ENCODE data around the gene MYOF. TPM values are rescaled to one million over a fixed set of nuclear protein-coding genes. Genes with fewer than 3 reads are reported as not detected.
A peak's percentile ranks its signal among the peaks of the same experiment; 100 is the strongest.

Gene MYOF
- total RNA-seq, 2 experiments from 2014 or later, result 5.5 to 6.6 TPM

GRCh38 chr10:93384006-93384405 is 98.1 kb downstream of the MYOF start:
- DNase-seq, result no peak
- Mint-ChIP-seq H3K36me3 (peaks cover 2% of the 10 kb centered on the region), H3K4me3 (no peak overlapping the region), H3K27me3 (no peaks in the 10 kb centered on the region), H3K27ac (no peak overlapping the region), H3K9me3 (ENCODE audit: low read depth) (no peaks in the 10 kb centered on the region), H3K4me1 (peaks cover 48% of the 10 kb centered on the region)
- CTCF ChIA-PET, result interaction anchor here (1.2 to 1.8 kb wide), 5 partner anchors 18 to 112 kb away, joined by 3 to 16 read pairs (median 3); partner anchors contain the start of gene MYOF
- no peak for ATAC-seq

GRCh38 chr10:93383562-93383981 is 98.6 kb downstream of the MYOF start:
- peaks cover 52% of the 10 kb centered on the region for H3K4me1 Mint-ChIP-seq
- DNase-seq, result no peak
- peaks cover 3% of the 10 kb centered on the region for H3K36me3 Mint-ChIP-seq
- no peak for ATAC-seq
- no peak overlapping the region for H3K27ac Mint-ChIP-seq
- no peaks in the 10 kb centered on the region for H3K9me3 Mint-ChIP-seq (ENCODE audit: low read depth)
- CTCF ChIA-PET, result interaction anchor here (1.2 to 1.8 kb wide), 5 partner anchors 30 to 128 kb away, joined by 3 to 16 read pairs (median 4); partner anchors contain the start of gene MYOF
- H3K4me3 Mint-ChIP-seq, result no peak overlapping the region
- H3K27me3 Mint-ChIP-seq, result no peaks in the 10 kb centered on the region

GRCh38 chr10:93379731-93380575 is 102.2 kb downstream of the MYOF start:
- Mint-ChIP-seq H3K4me3 (peak overlapping the region; percentile 42), H3K9me3 (ENCODE audit: low read depth) (no peaks in the 10 kb centered on the region), H3K27ac (peak overlapping the region; percentile 94), H3K27me3 (no peaks in the 10 kb centered on the region), H3K36me3 (peaks cover 3% of the 10 kb centered on the region), H3K4me1 (peaks cover 38% of the 10 kb centered on the region)
- ATAC-seq (peak; percentile 97), DNase-seq (peak; percentile 87)
- CTCF ChIA-PET, result interaction anchor here (0.8 to 12.7 kb wide), 11 partner anchors 9 to 307 kb away, joined by 3 to 365 read pairs (median 5); partner anchors contain the start of genes CEP55 and MYOF

DNA sequence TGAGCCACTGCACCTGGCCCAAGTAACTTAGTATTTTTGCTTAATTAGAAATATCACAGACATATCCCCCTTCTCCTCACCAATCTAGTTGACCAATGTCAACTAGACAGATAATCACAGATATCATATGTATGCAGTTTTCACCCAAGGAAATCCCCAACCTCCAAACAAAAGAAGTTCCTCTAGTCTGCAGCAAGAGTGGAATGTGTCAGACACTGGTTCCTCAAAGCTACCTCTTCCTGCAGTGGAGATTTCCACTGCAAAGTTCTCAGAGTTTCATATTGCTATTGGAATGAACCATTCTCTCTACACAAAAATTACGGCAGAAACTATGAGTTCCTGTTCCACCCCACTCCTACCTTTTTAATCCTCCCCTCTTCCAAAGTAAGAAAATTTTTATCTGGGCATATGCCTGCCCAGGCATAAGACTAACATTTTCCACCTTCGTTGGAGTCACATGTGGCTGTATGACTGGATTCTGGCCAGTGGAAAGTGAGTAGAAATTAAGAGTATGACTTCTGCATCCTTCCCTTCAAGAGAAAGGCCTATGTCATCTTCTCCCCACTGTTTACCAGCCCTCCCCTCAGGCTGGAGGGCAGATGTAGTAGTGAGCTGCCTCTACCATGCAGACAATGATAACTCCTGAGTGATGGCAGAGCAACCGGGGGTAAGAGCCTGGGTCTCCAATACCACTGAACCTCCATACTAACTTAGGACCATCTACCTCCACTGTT is 103.0 kb downstream of the MYOF start:
- H3K4me3 Mint-ChIP-seq, result peak overlapping the region; percentile 42
- H3K9me3 Mint-ChIP-seq (ENCODE audit: low read depth), result no peaks in the 10 kb centered on the region
- H3K36me3 Mint-ChIP-seq, result peaks cover 7% of the 10 kb centered on the region
- peak; percentile 63 for ATAC-seq
- peak overlapping the region; percentile 94 for H3K27ac Mint-ChIP-seq
- H3K27me3 Mint-ChIP-seq, result no peaks in the 10 kb centered on the region
- peaks cover 38% of the 10 kb centered on the region for H3K4me1 Mint-ChIP-seq
- peak; percentile 49 for DNase-seq
- CTCF ChIA-PET, result interaction anchor here (0.8 to 12.7 kb wide), 7 partner anchors 8 to 308 kb away, joined by 3 to 365 read pairs (median 5); partner anchors contain the start of genes CEP55 and MYOF

DNA sequence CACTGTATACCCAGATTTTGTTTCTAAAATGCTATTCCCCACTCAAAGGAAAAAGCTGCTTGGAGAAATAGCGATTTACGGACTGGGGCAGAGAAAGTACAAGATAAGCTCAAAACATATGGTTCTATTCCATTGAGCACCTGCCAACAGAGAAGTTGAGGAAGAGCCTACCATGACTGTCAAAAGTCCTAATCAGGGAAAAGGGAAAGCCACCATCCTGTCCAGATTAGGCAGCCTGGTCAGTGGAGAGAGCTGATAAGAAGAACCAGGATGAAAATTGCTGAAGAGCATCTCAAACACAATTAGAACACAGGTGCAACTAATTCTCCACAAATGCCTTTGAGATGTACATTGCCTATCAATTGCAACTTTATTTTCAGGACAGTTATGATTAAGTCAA is 104.1 kb downstream of the MYOF start:
- H3K4me1 Mint-ChIP-seq, result peaks cover 34% of the 10 kb centered on the region
- DNase-seq (no peak), ATAC-seq (no peak)
- CTCF ChIA-PET, result interaction anchor here (1.1 to 12.7 kb wide), 9 partner anchors 9 to 133 kb away, joined by 4 to 365 read pairs (median 25); partner anchors contain the start of genes CEP55 and MYOF
- H3K27me3 Mint-ChIP-seq, result no peaks in the 10 kb centered on the region
- H3K27ac Mint-ChIP-seq, result no peak overlapping the region
- no peaks in the 10 kb centered on the region for H3K9me3 Mint-ChIP-seq (ENCODE audit: low read depth)
- no peak overlapping the region for H3K4me3 Mint-ChIP-seq
- H3K36me3 Mint-ChIP-seq, result peaks cover 8% of the 10 kb centered on the region

- CTCF ChIA-PET, result interaction anchor here (0.7 to 12.7 kb wide), 36 partner anchors 7 to 304 kb away, joined by 3 to 365 read pairs (median 4); partner anchors contain the start of genes CEP55 and MYOF
- no peaks in the 10 kb centered on the region for H3K9me3 Mint-ChIP-seq (ENCODE audit: low read depth)
- peak; percentile 57 for DNase-seq
- H3K4me3 Mint-ChIP-seq, result no peak overlapping the region
- H3K4me1 Mint-ChIP-seq, result peaks cover 34% of the 10 kb centered on the region
- ATAC-seq, result peak; percentile 39
- H3K27ac Mint-ChIP-seq, result no peak overlapping the region
- H3K36me3 Mint-ChIP-seq, result peaks cover 7% of the 10 kb centered on the region
- H3K27me3 Mint-ChIP-seq, result no peaks in the 10 kb centered on the region
Observed at GRCh38 chr10:93376372-93377293, 105.5 kb downstream of the MYOF start.

DNA sequence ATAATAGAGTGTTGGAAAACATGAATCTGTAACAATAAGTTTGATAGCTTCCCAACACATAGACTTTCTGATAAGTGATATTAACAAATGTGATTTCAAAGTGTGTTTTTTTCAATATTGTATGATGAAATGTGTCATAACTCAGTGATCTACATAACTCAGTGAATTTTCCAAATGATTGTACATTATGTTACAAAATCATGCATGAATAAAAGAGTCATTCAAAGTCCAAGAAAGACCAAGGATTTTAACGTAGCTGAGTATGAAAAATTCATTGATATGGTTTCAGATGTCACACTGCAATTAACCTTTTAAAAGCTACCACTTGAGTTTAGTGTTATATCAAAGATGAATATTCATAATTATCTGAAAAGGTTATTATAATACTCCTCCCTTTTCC is 111.2 kb downstream of the MYOF start:
- no peaks in the 10 kb centered on the region for H3K9me3 Mint-ChIP-seq (ENCODE audit: low read depth)
- H3K4me3 Mint-ChIP-seq, result no peak overlapping the region
- no peaks in the 10 kb centered on the region for H3K27me3 Mint-ChIP-seq
- H3K4me1 Mint-ChIP-seq, result no peaks in the 10 kb centered on the region
- peaks cover 5% of the 10 kb centered on the region for H3K36me3 Mint-ChIP-seq
- no peak for DNase-seq
- no peak overlapping the region for H3K27ac Mint-ChIP-seq
- ATAC-seq, result no peak
- CTCF ChIA-PET, result interaction anchor here (1.1 to 12.7 kb wide), 4 partner anchors 9 to 113 kb away, joined by 4 to 365 read pairs (median 5); partner anchors contain the start of gene MYOF

- CTCF ChIA-PET, result interaction anchor here (0.6 to 12.7 kb wide), 4 partner anchors 8 to 114 kb away, joined by 3 to 365 read pairs (median 6); partner anchors contain the start of gene MYOF
- H3K27me3 Mint-ChIP-seq, result no peaks in the 10 kb centered on the region
- DNase-seq (no peak), ATAC-seq (no peak)
- no peaks in the 10 kb centered on the region for H3K9me3 Mint-ChIP-seq (ENCODE audit: low read depth)
- peaks cover 7% of the 10 kb centered on the region for H3K36me3 Mint-ChIP-seq
- no peak overlapping the region for H3K27ac Mint-ChIP-seq
- H3K4me1 Mint-ChIP-seq, result peaks cover 2% of the 10 kb centered on the region
- H3K4me3 Mint-ChIP-seq, result no peak overlapping the region
Observed at GRCh38 chr10:93369588-93370164, 112.5 kb downstream of the MYOF start.

GRCh38 chr10:93368210-93368609 is 113.9 kb downstream of the MYOF start:
- Mint-ChIP-seq H3K27ac (no peak overlapping the region), H3K9me3 (ENCODE audit: low read depth) (no peaks in the 10 kb centered on the region), H3K4me1 (peaks cover 2% of the 10 kb centered on the region), H3K4me3 (no peak overlapping the region), H3K36me3 (peaks cover 2% of the 10 kb centered on the region), H3K27me3 (no peaks in the 10 kb centered on the region)
- ATAC-seq (no peak), DNase-seq (no peak)
- CTCF ChIA-PET, result interaction anchor here (0.6 to 1.5 kb wide), 6 partner anchors 8 to 121 kb away, joined by 3 to 11 read pairs (median 3); partner anchors contain the start of gene MYOF

DNA sequence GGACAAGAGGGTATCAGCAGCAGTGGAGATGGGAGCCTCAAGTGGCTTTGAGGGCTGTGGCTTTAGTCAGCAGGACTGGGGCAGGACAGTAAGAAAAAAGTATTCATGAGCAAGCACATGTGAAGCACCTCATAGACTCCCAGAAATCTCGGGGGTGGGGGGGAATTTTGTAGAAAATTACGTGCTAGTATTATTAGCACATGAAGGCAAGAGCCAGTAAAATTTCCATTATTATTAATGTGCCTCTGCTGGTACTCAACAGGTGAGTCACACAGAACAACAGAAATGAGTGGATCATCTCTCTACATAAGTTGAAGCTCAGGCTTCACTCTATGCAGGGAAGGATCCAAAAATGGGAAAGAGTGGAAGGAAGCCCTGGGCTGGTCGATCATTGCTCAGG is 114.5 kb downstream of the MYOF start:
- no peaks in the 10 kb centered on the region for H3K9me3 Mint-ChIP-seq (ENCODE audit: low read depth)
- H3K27ac Mint-ChIP-seq, result no peak overlapping the region
- DNase-seq (no peak), ATAC-seq (no peak)
- H3K4me3 Mint-ChIP-seq, result no peak overlapping the region
- no peaks in the 10 kb centered on the region for H3K27me3 Mint-ChIP-seq
- peaks cover 2% of the 10 kb centered on the region for H3K36me3 Mint-ChIP-seq
- H3K4me1 Mint-ChIP-seq, result peaks cover 2% of the 10 kb centered on the region
- CTCF ChIA-PET, result interaction anchor here (1.3 to 1.8 kb wide), 3 partner anchors 9 to 115 kb away, joined by 3 to 11 read pairs (median 8); partner anchors contain the start of gene MYOF

- DNase-seq, result no peak
- Mint-ChIP-seq H3K9me3 (ENCODE audit: low read depth) (no peaks in the 10 kb centered on the region), H3K27ac (no peak overlapping the region), H3K4me3 (no peak overlapping the region), H3K27me3 (no peaks in the 10 kb centered on the region), H3K4me1 (peaks cover 2% of the 10 kb centered on the region), H3K36me3 (peaks cover 2% of the 10 kb centered on the region)
- CTCF ChIA-PET, result interaction anchor here (2.6 kb wide), 1 partner anchor 11 kb away, joined by 11 read pairs; no protein-coding TSS in a partner anchor
- no peak for ATAC-seq
Observed at GRCh38 chr10:93364966-93365365, 117.2 kb downstream of the MYOF start.

Data from activated CD8-positive, alpha-beta memory T cell treated with anti-CD3 and anti-CD28 coated beads, Interleukin-2, amount 10 ng/mL, durations not matched to agents 7 days and 5 days (primary cell).